Liver (tissue), 9 donors: Measurements from ENCODE around the gene PTPRN2. TPM values are rescaled to one million over a fixed set of nuclear protein-coding genes. Genes with fewer than 3 reads are reported as not detected.

Source experiments
- DNase-seq: peaks from one replicate; pipeline ENCODE4 v3.0.0-alpha.2; 2017; ENCODE audit warnings: low spot score
- H3K27ac ChIP-seq, 2 donors: one replicate each; pipeline ENCODE4 v1.7.0; 2013; ENCODE audit warnings: inconsistent platforms in 2 of 2, low read length in 2 of 2, control low read depth in 1 of 2, low read depth in 1 of 2, mild to moderate bottlenecking in 1 of 2
- H3K27me3 ChIP-seq, 4 donors: one replicate each; pipeline versions ENCODE4 v1.6.1 to v1.7.0; 2013; ENCODE audit warnings: low read length in 3 of 4, inconsistent platforms in 1 of 4, mild to moderate bottlenecking in 1 of 4, moderate library complexity in 1 of 4; ENCODE audit not compliant: control insufficient read depth in 4 of 4, insufficient read depth in 4 of 4
- H3K36me3 ChIP-seq, 4 donors: one replicate each; pipeline versions ENCODE4 v1.6.1 to v1.7.0; 2013; ENCODE audit warnings: low read length in 3 of 4, mild to moderate bottlenecking in 3 of 4, low read depth in 1 of 4, moderate library complexity in 1 of 4; ENCODE audit not compliant: control insufficient read depth in 4 of 4, insufficient read depth in 3 of 4
- H3K4me1 ChIP-seq, 4 donors: one replicate each; pipeline versions ENCODE4 v1.6.1 to v1.7.0; 2013; ENCODE audit warnings: low read length in 3 of 4, mild to moderate bottlenecking in 3 of 4, moderate library complexity in 1 of 4; ENCODE audit not compliant: control insufficient read depth in 4 of 4, insufficient read depth in 4 of 4
- H3K4me3 ChIP-seq, 3 donors: one replicate each; pipeline versions ENCODE4 v1.6.1 to v1.7.0; 2013; ENCODE audit warnings: low read length in 3 of 3, control low read depth in 1 of 3, low read depth in 1 of 3, mild to moderate bottlenecking in 1 of 3
- H3K9ac ChIP-seq, 2 donors: one replicate each; pipeline ENCODE4 v1.7.0; 2013; ENCODE audit warnings: low read length in 2 of 2, mild to moderate bottlenecking in 2 of 2, moderate library complexity in 2 of 2, control low read depth in 1 of 2, low read depth in 1 of 2
- H3K9me3 ChIP-seq, 4 donors: one replicate each; pipeline versions ENCODE4 v1.6.1 to v1.7.0; 2013; ENCODE audit warnings: low read length in 3 of 4; ENCODE audit not compliant: control insufficient read depth in 4 of 4
- EGR1 ChIP-seq, 2 donors: IDR thresholded peaks; 2 replicates each; pipeline ENCODE4 v1.6.1; 2016 to 2018; ENCODE audit warnings: antibody characterized with exemption in 2 of 2, low read depth in 2 of 2
- FOXA1 ChIP-seq: IDR thresholded peaks from 2 replicates; pipeline ENCODE4 v1.6.1; 2016; ENCODE audit warnings: antibody characterized with exemption
- FOXA2 ChIP-seq: IDR thresholded peaks from 2 replicates; pipeline ENCODE4 v1.6.1; 2016; ENCODE audit warnings: antibody characterized with exemption
- GABPA ChIP-seq, 2 donors: IDR thresholded peaks in 1 of 2; conservative IDR thresholded peaks in 1 of 2; 2 replicates each; pipeline ENCODE4 v1.6.1; 2016; ENCODE audit warnings: antibody characterized with exemption in 2 of 2, mild to moderate bottlenecking in 1 of 2, moderate library complexity in 1 of 2
- HNF4A ChIP-seq, 2 donors: conservative IDR thresholded peaks; 2 replicates each; pipeline ENCODE4 v1.6.1; 2016; ENCODE audit warnings: antibody characterized with exemption in 2 of 2, mild to moderate bottlenecking in 2 of 2
- HNF4G ChIP-seq: IDR thresholded peaks from 2 replicates; pipeline ENCODE4 v1.6.1; 2016; ENCODE audit warnings: antibody characterized with exemption
- JUND ChIP-seq, 2 donors: IDR thresholded peaks; 2 replicates each; pipeline ENCODE4 v1.6.1; 2016; ENCODE audit warnings: antibody characterized with exemption in 2 of 2
- NR2F2 ChIP-seq: IDR thresholded peaks from 2 replicates; pipeline ENCODE4 v1.6.1; 2016; ENCODE audit warnings: antibody characterized with exemption
- RAD21 ChIP-seq, 2 donors: IDR thresholded peaks; 2 replicates each; pipeline ENCODE4 v1.6.1; 2016; ENCODE audit warnings: antibody characterized with exemption in 2 of 2, mild to moderate bottlenecking in 2 of 2
- RXRA ChIP-seq, 2 donors: IDR thresholded peaks; 2 replicates each; pipeline ENCODE4 v1.6.1; 2017 to 2018; ENCODE audit warnings: antibody characterized with exemption in 2 of 2, mild to moderate bottlenecking in 1 of 2
- TAF1 ChIP-seq: conservative IDR thresholded peaks from 2 replicates; pipeline ENCODE4 v1.6.1; 2016; ENCODE audit warnings: antibody characterized with exemption, mild to moderate bottlenecking
- YY1 ChIP-seq: IDR thresholded peaks from 2 replicates; pipeline ENCODE4 v1.6.1; 2016; ENCODE audit warnings: antibody characterized with exemption, mild to moderate bottlenecking
- WGBS: extraction: QIAGEN DNeasy Blood & Tissue Kit; methylation state at CpG from one replicate; pipeline ENCODE4 v1.1.7; 2013; 5-methylcytosine and 5-hydroxymethylcytosine counted together
- polyA plus RNA-seq, 2 donors: library from polyadenylated mRNA; stranded (reverse) in 1 of 2; unstranded in 1 of 2; fragments of 200-250 nt in 1 of 2; fragments of >200 nt in 1 of 2; fragmentation: Nextera tagmentation in 1 of 2; extraction: Ambion mirVana in 1 of 2; gene quantifications; one replicate each; pipeline versions ENCODE4 v1.2.1 to v1.2.3, GENCODE V29; 2013 to 2015
- total RNA-seq, 2 donors: library from RNA; depleted of rRNA; stranded (reverse); fragments of >200 nt; gene quantifications; one replicate each; pipeline ENCODE4 v1.2.3, GENCODE V29; 2014
- TF ChIP-seq, protein P1 (sequence below): IDR thresholded peaks from 2 replicates; pipeline ENCODE4 v1.6.1; 2016; ENCODE audit warnings: antibody characterized with exemption, mild to moderate bottlenecking
- TF ChIP-seq, protein P2 (sequence below): IDR thresholded peaks from 2 replicates; pipeline ENCODE4 v1.6.1; 2016; ENCODE audit warnings: antibody characterized with exemption
- TF ChIP-seq, protein P3 (sequence below): IDR thresholded peaks from 2 replicates; pipeline ENCODE4 v1.6.1; 2016; ENCODE audit warnings: antibody characterized with exemption
- donor health status: healthy.
- donor health status: healthy.
- donor health status: healthy.
- donor health status: healthy.
- donor health status: healthy.

PTPRN2 gene
- total and polyA plus RNA-seq, 4 donors, result 0.75 to 1.9 (median 1.1) TPM

DNA sequence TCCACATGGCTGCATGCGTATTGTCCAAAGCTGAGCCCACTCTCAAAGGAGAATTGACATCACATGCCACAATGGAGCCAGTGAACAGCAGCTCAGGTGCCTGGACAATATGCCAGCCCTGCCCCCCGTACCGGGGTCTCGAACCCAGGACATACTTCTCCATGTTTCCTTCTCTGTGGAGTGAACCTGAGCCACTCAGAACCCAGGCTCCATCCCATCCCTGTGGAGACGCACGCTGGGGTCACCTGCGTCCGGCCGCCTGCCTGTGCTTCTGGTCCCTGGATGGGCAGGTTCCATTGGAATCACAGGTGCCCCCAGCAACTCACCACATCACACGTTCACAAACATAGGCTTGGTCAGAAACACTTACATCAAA is 1021.0 kb downstream of the PTPRN2 start:
- Histone ChIP-seq H3K36me3 (no peaks in the 10 kb centered on the region), H3K27ac (no peak overlapping the region), H3K27me3 (peaks cover 0 to 3% (median 1%) of the 10 kb centered on the region in 4 donors), H3K4me3 (no peak overlapping the region), H3K9me3 (no peaks in the 10 kb centered on the region), H3K4me1 (peaks cover 0 to 5% (median 0%) of the 10 kb centered on the region in 4 donors), H3K9ac (no peak overlapping the region)
- WGBS, result 95% methylated on average over 10 of the region's 10 CpGs
- no peak for DNase-seq
- TF ChIP-seq, protein P1, sequence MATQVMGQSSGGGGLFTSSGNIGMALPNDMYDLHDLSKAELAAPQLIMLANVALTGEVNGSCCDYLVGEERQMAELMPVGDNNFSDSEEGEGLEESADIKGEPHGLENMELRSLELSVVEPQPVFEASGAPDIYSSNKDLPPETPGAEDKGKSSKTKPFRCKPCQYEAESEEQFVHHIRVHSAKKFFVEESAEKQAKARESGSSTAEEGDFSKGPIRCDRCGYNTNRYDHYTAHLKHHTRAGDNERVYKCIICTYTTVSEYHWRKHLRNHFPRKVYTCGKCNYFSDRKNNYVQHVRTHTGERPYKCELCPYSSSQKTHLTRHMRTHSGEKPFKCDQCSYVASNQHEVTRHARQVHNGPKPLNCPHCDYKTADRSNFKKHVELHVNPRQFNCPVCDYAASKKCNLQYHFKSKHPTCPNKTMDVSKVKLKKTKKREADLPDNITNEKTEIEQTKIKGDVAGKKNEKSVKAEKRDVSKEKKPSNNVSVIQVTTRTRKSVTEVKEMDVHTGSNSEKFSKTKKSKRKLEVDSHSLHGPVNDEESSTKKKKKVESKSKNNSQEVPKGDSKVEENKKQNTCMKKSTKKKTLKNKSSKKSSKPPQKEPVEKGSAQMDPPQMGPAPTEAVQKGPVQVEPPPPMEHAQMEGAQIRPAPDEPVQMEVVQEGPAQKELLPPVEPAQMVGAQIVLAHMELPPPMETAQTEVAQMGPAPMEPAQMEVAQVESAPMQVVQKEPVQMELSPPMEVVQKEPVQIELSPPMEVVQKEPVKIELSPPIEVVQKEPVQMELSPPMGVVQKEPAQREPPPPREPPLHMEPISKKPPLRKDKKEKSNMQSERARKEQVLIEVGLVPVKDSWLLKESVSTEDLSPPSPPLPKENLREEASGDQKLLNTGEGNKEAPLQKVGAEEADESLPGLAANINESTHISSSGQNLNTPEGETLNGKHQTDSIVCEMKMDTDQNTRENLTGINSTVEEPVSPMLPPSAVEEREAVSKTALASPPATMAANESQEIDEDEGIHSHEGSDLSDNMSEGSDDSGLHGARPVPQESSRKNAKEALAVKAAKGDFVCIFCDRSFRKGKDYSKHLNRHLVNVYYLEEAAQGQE, result no peak
- TF ChIP-seq TAF1 (no peak), NR2F2 (no peak)
- TF ChIP-seq, protein P2, sequence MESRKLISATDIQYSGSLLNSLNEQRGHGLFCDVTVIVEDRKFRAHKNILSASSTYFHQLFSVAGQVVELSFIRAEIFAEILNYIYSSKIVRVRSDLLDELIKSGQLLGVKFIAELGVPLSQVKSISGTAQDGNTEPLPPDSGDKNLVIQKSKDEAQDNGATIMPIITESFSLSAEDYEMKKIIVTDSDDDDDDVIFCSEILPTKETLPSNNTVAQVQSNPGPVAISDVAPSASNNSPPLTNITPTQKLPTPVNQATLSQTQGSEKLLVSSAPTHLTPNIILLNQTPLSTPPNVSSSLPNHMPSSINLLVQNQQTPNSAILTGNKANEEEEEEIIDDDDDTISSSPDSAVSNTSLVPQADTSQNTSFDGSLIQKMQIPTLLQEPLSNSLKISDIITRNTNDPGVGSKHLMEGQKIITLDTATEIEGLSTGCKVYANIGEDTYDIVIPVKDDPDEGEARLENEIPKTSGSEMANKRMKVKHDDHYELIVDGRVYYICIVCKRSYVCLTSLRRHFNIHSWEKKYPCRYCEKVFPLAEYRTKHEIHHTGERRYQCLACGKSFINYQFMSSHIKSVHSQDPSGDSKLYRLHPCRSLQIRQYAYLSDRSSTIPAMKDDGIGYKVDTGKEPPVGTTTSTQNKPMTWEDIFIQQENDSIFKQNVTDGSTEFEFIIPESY, result no peak

DNA sequence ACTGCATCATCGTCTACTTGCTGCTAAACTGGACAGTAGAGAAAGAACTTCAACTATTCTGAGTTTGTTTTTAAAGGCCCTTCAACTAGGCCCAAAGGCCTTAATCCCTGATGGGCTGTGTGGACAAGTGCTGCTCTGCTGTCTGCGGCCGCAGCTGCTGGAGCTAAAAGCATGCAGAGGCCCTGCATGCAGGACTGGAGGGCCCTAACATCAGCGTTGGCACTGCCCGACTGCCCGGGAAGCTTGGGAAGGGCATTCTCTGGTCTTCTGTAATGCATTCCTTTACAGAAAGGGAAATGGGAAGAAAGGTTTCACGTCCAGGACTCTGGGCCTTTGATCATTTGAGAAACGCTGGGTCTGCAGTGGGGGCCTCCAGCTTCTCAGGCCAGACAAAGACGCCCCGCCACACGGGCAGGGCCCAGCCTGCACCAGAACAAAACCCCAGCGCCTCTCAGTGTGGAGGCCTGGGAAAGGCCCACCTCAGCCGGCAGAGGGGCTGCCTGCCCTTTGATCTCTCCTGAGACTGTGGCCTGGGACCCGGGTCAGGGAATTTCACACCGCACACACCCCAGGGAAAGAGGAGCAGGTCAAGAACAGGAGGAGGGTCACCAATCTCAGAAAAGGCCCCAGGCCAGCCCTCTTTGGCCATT is 1021.5 kb downstream of the PTPRN2 start:
- DNase-seq, result no peak
- Histone ChIP-seq H3K9ac (no peak overlapping the region), H3K4me1 (peaks cover 0 to 5% (median 0%) of the 10 kb centered on the region in 4 donors), H3K4me3 (no peak overlapping the region), H3K27ac (no peak overlapping the region), H3K36me3 (no peaks in the 10 kb centered on the region), H3K27me3 (peaks cover 0 to 3% (median 1%) of the 10 kb centered on the region in 4 donors), H3K9me3 (no peaks in the 10 kb centered on the region)
- WGBS, result 90% methylated on average over 15 of the region's 15 CpGs
- TF ChIP-seq TAF1, result no peak
- no peak for TF ChIP-seq FOXA1

DNA sequence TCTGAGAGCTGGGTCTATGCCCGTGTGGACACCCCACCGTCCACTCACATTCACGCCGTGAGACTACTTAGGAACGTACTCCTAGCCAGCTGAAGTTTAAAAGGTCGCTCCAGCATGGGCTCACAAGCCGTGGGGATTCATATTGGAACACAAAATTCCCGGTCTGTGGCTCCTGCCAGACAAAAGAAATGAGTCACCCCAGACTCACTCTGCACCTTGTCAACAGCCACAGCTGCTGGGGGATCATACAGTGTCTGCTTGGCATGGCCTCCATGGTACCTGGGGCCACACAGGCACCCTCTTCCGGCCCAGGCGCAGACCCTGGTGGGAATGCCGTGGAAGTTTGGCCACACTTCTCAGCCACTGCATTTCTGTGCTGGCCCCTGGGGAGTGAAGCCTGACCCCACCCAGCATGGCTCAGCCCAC is 1022.4 kb downstream of the PTPRN2 start:
- H3K9me3 ChIP-seq, result no peaks in the 10 kb centered on the region
- peaks cover 0 to 5% (median 0%) of the 10 kb centered on the region in 4 donors for H3K4me1 ChIP-seq
- H3K36me3 ChIP-seq, result no peaks in the 10 kb centered on the region
- no peak overlapping the region for H3K27ac ChIP-seq
- no peak for DNase-seq
- H3K27me3 ChIP-seq, result peaks cover 0 to 3% (median 1%) of the 10 kb centered on the region in 4 donors
- no peak overlapping the region for H3K9ac ChIP-seq
- WGBS, result 94% methylated on average over 11 of the region's 11 CpGs
- H3K4me3 ChIP-seq, result no peak overlapping the region
- no peak for TF ChIP-seq HNF4G
- TF ChIP-seq FOXA2, result no peak
- TF ChIP-seq, protein P3, sequence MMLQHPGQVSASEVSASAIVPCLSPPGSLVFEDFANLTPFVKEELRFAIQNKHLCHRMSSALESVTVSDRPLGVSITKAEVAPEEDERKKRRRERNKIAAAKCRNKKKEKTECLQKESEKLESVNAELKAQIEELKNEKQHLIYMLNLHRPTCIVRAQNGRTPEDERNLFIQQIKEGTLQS, result no peak
- TF ChIP-seq GABPA (IDR thresholded peaks at IDR 0.05 in 1 of 2, conservative IDR thresholded peaks at IDR 0.05 in 1 of 2), result no peak
- no peak for TF ChIP-seq YY1
- no peak for TF ChIP-seq RAD21 (IDR thresholded peaks at IDR 0.05)
- TF ChIP-seq HNF4A (conservative IDR thresholded peaks at IDR 0.05), result no peak
- TF ChIP-seq, protein P1, result no peak
- TF ChIP-seq, protein P2, result no peak
- no peak for TF ChIP-seq JUND (IDR thresholded peaks at IDR 0.05)
- TF ChIP-seq RXRA (IDR thresholded peaks at IDR 0.05), result no peak
- no peak for TF ChIP-seq NR2F2
- no peak for TF ChIP-seq TAF1
- TF ChIP-seq EGR1 (IDR thresholded peaks at IDR 0.05; ENCODE audit: low read depth in 2 of 2), result no peak
